ENCODE data around the gene ITM2A. TPM values are rescaled to one million over a fixed set of nuclear protein-coding genes. Genes with fewer than 3 reads are reported as not detected.

ITM2A gene
- total RNA-seq, 2 donors from 2014 or later, result 24.8 to 40.8 TPM

DNA sequence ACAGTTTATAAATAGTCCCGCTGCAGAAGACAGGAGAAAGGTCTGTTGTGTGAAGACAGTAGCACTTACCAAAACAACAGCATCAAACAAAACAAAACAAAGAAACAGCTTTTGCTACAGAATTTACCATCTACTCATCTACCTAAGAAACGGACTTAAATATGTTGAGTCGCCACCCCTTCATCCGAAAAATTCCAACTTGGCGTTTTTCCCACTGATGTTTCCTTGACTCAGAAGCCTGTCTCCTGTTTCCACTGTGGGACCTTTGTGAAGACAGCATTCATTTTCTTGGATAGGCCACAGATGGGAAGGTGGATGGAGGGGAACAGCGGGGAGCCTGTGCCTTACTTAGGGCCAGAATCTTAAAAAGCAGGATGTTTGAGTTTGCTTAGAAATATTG, 1.3 kb upstream of the ITM2A start:
- Histone ChIP-seq H3K9me3 (ENCODE audit: control insufficient read depth, low read length) (no peaks in the 10 kb centered on the region), H3K27ac (ENCODE audit: low read depth, low read length) (no peak overlapping the region), H3K36me3 (ENCODE audit: control insufficient read depth, insufficient read depth, low read length) (no peaks in the 10 kb centered on the region), H3K9ac (ENCODE audit: extremely low read depth, low read length, poor library complexity, severe bottlenecking) (no peak overlapping the region), H3K4me1 (ENCODE audit: control insufficient read depth, insufficient read depth, low read length) (peaks cover 4% of the 10 kb centered on the region), H3K27me3 (ENCODE audit: control insufficient read depth, insufficient read depth, low read length, poor library complexity, severe bottlenecking) (no peaks in the 10 kb centered on the region), H3K4me3 (ENCODE audit: low read length) (no peak overlapping the region)
- TF ChIP-seq, protein P1, sequence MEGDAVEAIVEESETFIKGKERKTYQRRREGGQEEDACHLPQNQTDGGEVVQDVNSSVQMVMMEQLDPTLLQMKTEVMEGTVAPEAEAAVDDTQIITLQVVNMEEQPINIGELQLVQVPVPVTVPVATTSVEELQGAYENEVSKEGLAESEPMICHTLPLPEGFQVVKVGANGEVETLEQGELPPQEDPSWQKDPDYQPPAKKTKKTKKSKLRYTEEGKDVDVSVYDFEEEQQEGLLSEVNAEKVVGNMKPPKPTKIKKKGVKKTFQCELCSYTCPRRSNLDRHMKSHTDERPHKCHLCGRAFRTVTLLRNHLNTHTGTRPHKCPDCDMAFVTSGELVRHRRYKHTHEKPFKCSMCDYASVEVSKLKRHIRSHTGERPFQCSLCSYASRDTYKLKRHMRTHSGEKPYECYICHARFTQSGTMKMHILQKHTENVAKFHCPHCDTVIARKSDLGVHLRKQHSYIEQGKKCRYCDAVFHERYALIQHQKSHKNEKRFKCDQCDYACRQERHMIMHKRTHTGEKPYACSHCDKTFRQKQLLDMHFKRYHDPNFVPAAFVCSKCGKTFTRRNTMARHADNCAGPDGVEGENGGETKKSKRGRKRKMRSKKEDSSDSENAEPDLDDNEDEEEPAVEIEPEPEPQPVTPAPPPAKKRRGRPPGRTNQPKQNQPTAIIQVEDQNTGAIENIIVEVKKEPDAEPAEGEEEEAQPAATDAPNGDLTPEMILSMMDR (conservative IDR thresholded peaks at IDR 0.05), result no peak
- 80 to 93% methylated on average over 1 to 5 of the region's 6 CpGs for WGBS, 2 experiments (ENCODE audit: insufficient coverage in 1 of 2, insufficient read length in 1 of 2)
- no peaks in the 10 kb centered on the region for H3K36me3 Mint-ChIP-seq (ENCODE audit: low read depth)
- peaks cover 20% of the 10 kb centered on the region for H3K4me1 Mint-ChIP-seq
- no peak overlapping the region for H3K27ac Mint-ChIP-seq
- H3K27me3 Mint-ChIP-seq (ENCODE audit: insufficient read depth), result no peaks in the 10 kb centered on the region
- H3K4me3 Mint-ChIP-seq, result no peak overlapping the region
- DNase-seq, result no peak
- peaks cover 22% of the 10 kb centered on the region for H3K9me3 Mint-ChIP-seq

DNA sequence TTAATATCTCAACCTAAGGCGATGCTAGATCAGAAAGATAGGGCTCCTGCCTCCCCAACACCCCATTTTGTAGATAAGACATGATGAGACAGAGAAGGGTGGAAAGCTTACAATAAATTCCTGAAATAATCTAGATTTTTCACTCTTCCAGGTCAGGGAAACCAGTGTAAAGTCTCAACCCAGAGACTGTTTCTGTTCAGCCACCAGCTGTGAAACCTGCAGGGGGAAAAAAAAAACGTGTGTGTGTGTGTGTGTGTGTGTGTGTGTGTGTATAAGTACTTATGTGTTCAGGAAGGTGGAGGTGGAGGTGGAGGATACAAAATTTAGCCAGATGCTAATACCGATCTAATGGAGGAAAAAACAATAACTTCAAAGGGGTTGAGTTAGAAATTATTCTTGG, 773 bp upstream of the ITM2A start:
- DNase-seq, result no peak
- peak overlapping the region; percentile 67 for H3K4me3 Mint-ChIP-seq

DNA sequence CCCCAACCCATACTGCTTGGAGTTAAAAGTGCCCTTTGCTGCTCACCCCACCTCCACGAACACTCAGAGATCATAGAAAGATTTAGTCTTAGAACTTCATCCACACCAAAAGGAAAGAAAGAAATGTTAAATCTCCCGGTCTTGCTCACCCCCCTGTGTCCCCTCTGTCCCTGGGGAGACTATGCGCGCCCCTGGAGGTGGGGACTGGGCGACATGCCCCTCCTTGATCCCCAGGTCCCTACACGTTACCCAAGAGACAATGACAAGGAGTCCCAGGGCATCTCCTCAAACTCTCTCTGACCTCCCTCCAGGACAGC, 620 bp downstream of the ITM2A start:
- Histone ChIP-seq H3K9ac (ENCODE audit: extremely low read depth, low read length, poor library complexity, severe bottlenecking) (peak overlapping the region; percentile 60), H3K4me3 (ENCODE audit: low read length) (peak overlapping the region; percentile 83), H3K36me3 (ENCODE audit: control insufficient read depth, insufficient read depth, low read length) (no peaks in the 10 kb centered on the region), H3K27ac (ENCODE audit: low read depth, low read length) (no peak overlapping the region), H3K27me3 (ENCODE audit: control insufficient read depth, insufficient read depth, low read length, poor library complexity, severe bottlenecking) (no peaks in the 10 kb centered on the region), H3K9me3 (ENCODE audit: control insufficient read depth, low read length) (no peaks in the 10 kb centered on the region), H3K4me1 (ENCODE audit: control insufficient read depth, insufficient read depth, low read length) (peaks cover 4% of the 10 kb centered on the region)
- Mint-ChIP-seq H3K27ac (peak overlapping the region; percentile 74), H3K36me3 (ENCODE audit: low read depth) (peaks cover 5% of the 10 kb centered on the region), H3K4me1 (peaks cover 27% of the 10 kb centered on the region), H3K27me3 (ENCODE audit: insufficient read depth) (no peaks in the 10 kb centered on the region), H3K4me3 (peak overlapping the region; percentile 67), H3K9me3 (peaks cover 31% of the 10 kb centered on the region)
- TF ChIP-seq, protein P1 (conservative IDR thresholded peaks at IDR 0.05), result no peak
- no peak for DNase-seq
- 3% methylated on average over 6 of the region's 6 CpGs; no CpG with 5 or more reads in 1 of the 2 experiments for WGBS, 2 experiments (ENCODE audit: insufficient coverage in 1 of 2, insufficient read length in 1 of 2)

More for the DNA sequence above, 773 bp upstream of the ITM2A start:
- Mint-ChIP-seq H3K9me3 (peaks cover 24% of the 10 kb centered on the region), H3K36me3 (ENCODE audit: low read depth) (peaks cover 1% of the 10 kb centered on the region), H3K27me3 (ENCODE audit: insufficient read depth) (no peaks in the 10 kb centered on the region), H3K27ac (peak overlapping the region; percentile 93), H3K4me1 (peaks cover 21% of the 10 kb centered on the region)
- no peaks in the 10 kb centered on the region for H3K9me3 ChIP-seq (ENCODE audit: control insufficient read depth, low read length)
- no peaks in the 10 kb centered on the region for H3K27me3 ChIP-seq (ENCODE audit: control insufficient read depth, insufficient read depth, low read length, poor library complexity, severe bottlenecking)
- peak overlapping the region; percentile 83 for H3K4me3 ChIP-seq (ENCODE audit: low read length)
- no peak overlapping the region for H3K9ac ChIP-seq (ENCODE audit: extremely low read depth, low read length, poor library complexity, severe bottlenecking)
- no peak overlapping the region for H3K27ac ChIP-seq (ENCODE audit: low read depth, low read length)
- peaks cover 4% of the 10 kb centered on the region for H3K4me1 ChIP-seq (ENCODE audit: control insufficient read depth, insufficient read depth, low read length)
- 44 to 100% methylated on average over 1 to 2 of the region's 3 CpGs for WGBS, 2 experiments (ENCODE audit: insufficient coverage in 1 of 2, insufficient read length in 1 of 2)
- TF ChIP-seq, protein P1 (conservative IDR thresholded peaks at IDR 0.05), result no peak
- no peaks in the 10 kb centered on the region for H3K36me3 ChIP-seq (ENCODE audit: control insufficient read depth, insufficient read depth, low read length)

All from endodermal cell (in vitro differentiated cells).